Type B pancreatic cell (in vitro differentiated cells): ENCODE results near the gene KATNAL2. TPM values are rescaled to one million over a fixed set of nuclear protein-coding genes. Genes with fewer than 3 reads are reported as not detected.

Experiments
- DNase-seq: peaks from one replicate; pipeline ENCODE4 v3.0.0; 2021; ENCODE audit warnings: mixed read lengths; ENCODE audit not compliant: unreplicated experiment; ENCODE audit errors: extremely low spot score
- H3K27ac Mint-ChIP-seq: 2 replicates; pipeline ENCODE4 v1.8.0; 2021; ENCODE audit warnings: mild to moderate bottlenecking, mixed read lengths
- H3K27me3 Mint-ChIP-seq: 2 replicates; pipeline ENCODE4 v1.8.0; 2021; ENCODE audit warnings: mixed read lengths
- H3K36me3 Mint-ChIP-seq: 2 replicates; pipeline ENCODE4 v1.8.0; 2021; ENCODE audit warnings: mixed read lengths
- H3K4me1 Mint-ChIP-seq: one replicate; pipeline ENCODE4 v1.8.0; 2021; ENCODE audit warnings: mixed read lengths; ENCODE audit not compliant: unreplicated experiment
- H3K4me3 Mint-ChIP-seq: 2 replicates; pipeline ENCODE4 v1.8.0; 2021; ENCODE audit warnings: mild to moderate bottlenecking, mixed read lengths
- H3K9me3 Mint-ChIP-seq: 2 replicates; pipeline ENCODE4 v1.8.0; 2021; ENCODE audit warnings: mixed read lengths
- CTCF ChIP-seq: fragments of 200-600 bp; sonication (generic); conservative IDR thresholded peaks from 2 replicates; pipeline ENCODE4 v1.5.0; 2021; ENCODE audit warnings: antibody characterized with exemption, mild to moderate bottlenecking
- total RNA-seq: library from RNA; stranded (reverse); gene quantifications from 2 replicates; pipeline ENCODE4 v1.2.1, GENCODE V29; 2021; ENCODE audit warnings: low replicate concordance

KATNAL2 gene
- total RNA-seq, 1 donor from 2014 or later, result 8.6 TPM

- no peaks in the 10 kb centered on the region for H3K9me3 Mint-ChIP-seq
- H3K27me3 Mint-ChIP-seq, result no peaks in the 10 kb centered on the region
- H3K4me3 Mint-ChIP-seq, result no peak overlapping the region
- H3K4me1 Mint-ChIP-seq, result no peaks in the 10 kb centered on the region
- no peak for DNase-seq
- H3K27ac Mint-ChIP-seq, result no peak overlapping the region
- peaks cover 35% of the 10 kb centered on the region for H3K36me3 Mint-ChIP-seq
- TF ChIP-seq CTCF, result no peak
Measured at GRCh38 chr18:47121146-47121545, 203.7 kb downstream of the KATNAL2 start.

GRCh38 chr18:47141289-47141688, 223.9 kb downstream of the KATNAL2 start:
- H3K9me3 Mint-ChIP-seq, result no peaks in the 10 kb centered on the region
- no peak for DNase-seq

GRCh38 chr18:47143153-47143552, 225.8 kb downstream of the KATNAL2 start:
- no peaks in the 10 kb centered on the region for H3K27me3 Mint-ChIP-seq
- DNase-seq, result no peak
- H3K36me3 Mint-ChIP-seq, result peaks cover 14% of the 10 kb centered on the region
- peaks cover 5% of the 10 kb centered on the region for H3K4me1 Mint-ChIP-seq
- TF ChIP-seq CTCF, result no peak
- no peak overlapping the region for H3K27ac Mint-ChIP-seq
- H3K9me3 Mint-ChIP-seq, result no peaks in the 10 kb centered on the region
- no peak overlapping the region for H3K4me3 Mint-ChIP-seq

More at GRCh38 chr18:47141289-47141688, 223.9 kb downstream of the KATNAL2 start:
- TF ChIP-seq CTCF, result no peak
- Mint-ChIP-seq H3K4me3 (no peak overlapping the region), H3K4me1 (peaks cover 4% of the 10 kb centered on the region), H3K27ac (no peak overlapping the region), H3K36me3 (peaks cover 15% of the 10 kb centered on the region), H3K27me3 (no peaks in the 10 kb centered on the region)

GRCh38 chr18:47143899-47144485, 226.6 kb downstream of the KATNAL2 start:
- Mint-ChIP-seq H3K4me3 (no peak overlapping the region), H3K4me1 (peaks cover 13% of the 10 kb centered on the region), H3K27me3 (no peaks in the 10 kb centered on the region), H3K36me3 (peaks cover 11% of the 10 kb centered on the region), H3K27ac (no peak overlapping the region), H3K9me3 (no peaks in the 10 kb centered on the region)
- no peak for DNase-seq
- no peak for TF ChIP-seq CTCF

GRCh38 chr18:47146206-47146605, 228.8 kb downstream of the KATNAL2 start:
- Mint-ChIP-seq H3K4me3 (no peak overlapping the region), H3K9me3 (no peaks in the 10 kb centered on the region), H3K27me3 (no peaks in the 10 kb centered on the region)

More at GRCh38 chr18:47146206-47146605, 228.8 kb downstream of the KATNAL2 start:
- H3K36me3 Mint-ChIP-seq, result peaks cover 4% of the 10 kb centered on the region
- no peak overlapping the region for H3K27ac Mint-ChIP-seq
- no peak for DNase-seq
- H3K4me1 Mint-ChIP-seq, result peaks cover 23% of the 10 kb centered on the region
- no peak for TF ChIP-seq CTCF
